Endothelial cell of umbilical vein (primary cell): ENCODE measurements around the gene HSPB1. TPM values are rescaled to one million over a fixed set of nuclear protein-coding genes. Genes with fewer than 3 reads are reported as not detected.
"Not testable (repeated sequence)": the region's sequence is repeated elsewhere in the genome, so short reads cannot be mapped to it uniquely, and the experiment has no call there.

Experiments used
- BruUV-seq: library from RNA; stranded (reverse); fragments of 400-500 nt; replicated peaks from 2 replicates; lab custom pipeline; 2021; lab: Mats Ljungman, UMichigan
- CTCF ChIA-PET: fragments of 300-600, 350-600 bp; sonication (Branson Sonifier 250); formaldehyde crosslinking; loops from one replicate; lab custom pipeline; 2021; ENCODE audit warnings: antibody characterized with exemption, inconsistent platforms; lab: Charles Lee
- POLR2A ChIA-PET: fragments of 300-600, 350-600 bp; sonication (Branson Sonifier 250); formaldehyde crosslinking; loops from one replicate; lab custom pipeline; 2021; ENCODE audit warnings: antibody characterized with exemption, inconsistent platforms; lab: Charles Lee
- DNase-seq: peaks from one replicate; pipeline ENCODE4 v3.0.0-alpha.2; 2011; ENCODE audit warnings: low read depth, low spot score
- FAIRE-seq: peaks from 2 replicates; lab custom pipeline; 2011; peaks lifted over from hg19 to GRCh38; lab: Jason Lieb, UNC
- H2AFZ ChIP-seq: 2 replicates; pipeline ENCODE4 v1.6.0; 2012; ENCODE audit warnings: low read depth, low read length, control low read depth, inconsistent platforms
- H3K27ac ChIP-seq: 2 replicates; pipeline ENCODE4 v1.5.1; 2011; ENCODE audit warnings: low read depth, mild to moderate bottlenecking, control low read depth, low read length, moderate library complexity; ENCODE audit not compliant: insufficient read depth
- H3K27me3 ChIP-seq, 2 experiments: 2 replicates each; pipeline versions ENCODE4 v1.6.0 to v1.6.1; 2011; ENCODE audit warnings: low read length in 2 of 2, mixed read lengths in 1 of 2; ENCODE audit not compliant: control insufficient read depth in 2 of 2, insufficient read depth in 2 of 2
- H3K36me3 ChIP-seq, 2 experiments: 2 replicates in 1 of 2; 3 replicates in 1 of 2; pipeline ENCODE4 v1.5.1; 2011; ENCODE audit warnings: low read length in 2 of 2, mild to moderate bottlenecking in 1 of 2, moderate library complexity in 1 of 2; ENCODE audit not compliant: control insufficient read depth in 2 of 2, insufficient read depth in 2 of 2; ENCODE audit errors: extremely low read depth in 1 of 2
- H3K4me1 ChIP-seq: 3 replicates; pipeline ENCODE4 v1.5.1; 2011; ENCODE audit warnings: mild to moderate bottlenecking, low read length; ENCODE audit not compliant: control insufficient read depth, insufficient read depth; ENCODE audit errors: extremely low read depth
- H3K4me2 ChIP-seq: 2 replicates; pipeline ENCODE4 v1.6.1; 2011; ENCODE audit warnings: low read length, control low read depth, mixed read lengths; ENCODE audit not compliant: insufficient read depth
- H3K4me3 ChIP-seq, 3 experiments: fragments of 200-600 bp in 1 of 3; sonication (generic), shearing (Covaris generic) in 1 of 3; replicated peaks in 1 of 3; 2 replicates each; pipeline ENCODE4 v1.5.1; 2011 to 2016; ENCODE audit warnings: control low read depth in 3 of 3, low read length in 3 of 3, mild to moderate bottlenecking in 2 of 3, inconsistent platforms in 1 of 3, low read depth in 1 of 3, moderate library complexity in 1 of 3; ENCODE audit not compliant: insufficient read depth in 1 of 3
- H3K79me2 ChIP-seq: 2 replicates; pipeline ENCODE4 v1.6.0; 2012; ENCODE audit warnings: low read length, inconsistent platforms; ENCODE audit not compliant: control insufficient read depth, insufficient read depth
- H3K9ac ChIP-seq: replicated peaks from 2 replicates; pipeline ENCODE3; 2011; ENCODE audit warnings: low read length, control low read depth; ENCODE audit not compliant: insufficient read depth; ENCODE audit errors: extremely low read depth
- H3K9me1 ChIP-seq: replicated peaks from 3 replicates; pipeline ENCODE4 v1.6.0; 2011; ENCODE audit warnings: mild to moderate bottlenecking, low read length; ENCODE audit not compliant: control insufficient read depth, insufficient read depth; ENCODE audit errors: extremely low read depth
- H3K9me3 ChIP-seq: replicated peaks from 2 replicates; pipeline ENCODE4 v1.5.1; 2012; ENCODE audit warnings: low read length, inconsistent platforms; ENCODE audit not compliant: control insufficient read depth, insufficient read depth
- H4K20me1 ChIP-seq: replicated peaks from 2 replicates; pipeline ENCODE3; 2011; ENCODE audit warnings: mild to moderate bottlenecking, low read length; ENCODE audit not compliant: control insufficient read depth, insufficient read depth; ENCODE audit errors: extremely low read depth
- EZH2 ChIP-seq: IDR thresholded peaks from 2 replicates; pipeline ENCODE4 v1.6.1; 2012; ENCODE audit warnings: borderline replicate concordance, low read depth, mild to moderate bottlenecking, moderate library complexity, low read length, inconsistent platforms; ENCODE audit not compliant: severe bottlenecking
- MYC ChIP-seq: IDR thresholded peaks from one replicate; pipeline ENCODE4 v1.6.1; 2011; ENCODE audit warnings: mild to moderate bottlenecking, low read depth, low read length
- POLR2AphosphoS5 ChIP-seq: IDR thresholded peaks from 2 replicates; pipeline ENCODE4 v1.6.1; 2012; ENCODE audit warnings: low read depth, mild to moderate bottlenecking, control low read depth, low read length, moderate library complexity; ENCODE audit not compliant: insufficient read depth
- dilution Hi-C: fragments of 300-500 bp; cut with MboI; formaldehyde crosslinking; loops from one replicate; pipeline ENCODE4 v1.15.0; 2019; ENCODE audit warnings: low sequenced_read_pairs; ENCODE audit not compliant: extremely low pct_ligation_motif_present
- intact Hi-C: fragments of 100-400 bp; cut with micrococcal nuclease; formaldehyde crosslinking; loops from one replicate; pipeline ENCODE4 v1.10.0; 2022
- polyA plus RNA-seq, 4 experiments: library from polyadenylated mRNA; depleted of rRNA in 3 of 4; stranded (reverse) in 3 of 4; unstranded in 1 of 4; fragments of >200 nt; gene quantifications; 2 replicates each; pipeline versions ENCODE4 v1.2.1 to v1.2.3, GENCODE V29; 2011 to 2012; ENCODE audit warnings: missing spikeins in 1 of 4
- total RNA-seq: library from RNA; stranded (reverse); gene quantifications from 2 replicates; pipeline ENCODE4 v1.2.3, GENCODE V29; 2021

HSPB1 gene
- total and polyA plus RNA-seq, 2 donors (not counting 3 experiments of a cell fraction or from before 2014, with no cell fraction given): 1,748 to 3,130 TPM

DNA sequence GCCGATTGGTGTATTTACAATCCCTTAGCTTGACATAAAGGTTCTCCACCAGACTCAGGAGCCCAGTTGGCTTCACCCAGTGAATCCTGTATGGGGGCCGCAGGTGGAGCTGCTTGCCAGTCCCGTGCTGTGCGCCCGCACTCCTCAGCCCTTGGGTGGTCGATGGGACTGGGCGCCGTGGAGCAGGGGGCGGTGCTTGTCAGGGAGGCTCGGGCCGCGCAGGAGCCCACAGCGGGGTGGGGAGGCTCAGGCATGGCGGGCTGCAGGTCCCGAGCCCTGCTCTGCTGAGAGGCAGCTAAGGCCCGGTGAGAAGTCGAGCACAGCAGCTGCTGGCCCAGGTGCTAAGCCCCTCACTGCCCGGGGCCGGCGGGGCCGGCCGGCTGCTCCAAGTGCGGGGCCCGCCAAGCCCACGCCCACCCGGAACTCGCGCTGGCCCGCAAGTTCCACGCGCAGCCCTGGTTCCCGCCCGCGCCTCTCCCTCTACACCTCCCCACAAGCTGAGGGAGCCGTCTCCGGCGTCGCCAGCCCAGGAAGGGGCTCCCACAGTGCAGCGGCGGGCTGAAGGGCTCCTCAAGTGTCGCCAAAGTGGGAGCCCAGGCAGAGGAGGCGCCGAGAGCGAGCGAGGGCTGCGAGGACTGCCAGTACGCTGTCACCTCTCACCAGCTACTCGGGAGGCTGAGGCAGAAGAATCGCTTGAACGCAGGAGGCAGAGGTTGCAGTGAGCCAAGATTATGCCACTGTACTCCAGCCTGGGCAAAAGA lies 7.0 kb downstream of the HSPB1 start:
- H3K4me1 ChIP-seq: peaks cover 15% of the 10 kb centered on the region
- H3K4me2 ChIP-seq, H2AFZ ChIP-seq, H3K27ac ChIP-seq, dilution Hi-C loops, BruUV-seq, H3K9ac ChIP-seq, DNase-seq, intact Hi-C loops, H3K9me3 ChIP-seq, POLR2A ChIA-PET, FAIRE-seq, H4K20me1 ChIP-seq, H3K9me1 ChIP-seq, H3K79me2 ChIP-seq, H3K27me3 ChIP-seq, H3K36me3 ChIP-seq, H3K4me3 ChIP-seq: not testable (repeated sequence)
- CTCF ChIA-PET: interaction anchor here (1.4 to 11.9 kb wide), 2 partner anchors 18 to 47 kb away, joined by 4 to 132 read pairs; no protein-coding TSS in a partner anchor

DNA sequence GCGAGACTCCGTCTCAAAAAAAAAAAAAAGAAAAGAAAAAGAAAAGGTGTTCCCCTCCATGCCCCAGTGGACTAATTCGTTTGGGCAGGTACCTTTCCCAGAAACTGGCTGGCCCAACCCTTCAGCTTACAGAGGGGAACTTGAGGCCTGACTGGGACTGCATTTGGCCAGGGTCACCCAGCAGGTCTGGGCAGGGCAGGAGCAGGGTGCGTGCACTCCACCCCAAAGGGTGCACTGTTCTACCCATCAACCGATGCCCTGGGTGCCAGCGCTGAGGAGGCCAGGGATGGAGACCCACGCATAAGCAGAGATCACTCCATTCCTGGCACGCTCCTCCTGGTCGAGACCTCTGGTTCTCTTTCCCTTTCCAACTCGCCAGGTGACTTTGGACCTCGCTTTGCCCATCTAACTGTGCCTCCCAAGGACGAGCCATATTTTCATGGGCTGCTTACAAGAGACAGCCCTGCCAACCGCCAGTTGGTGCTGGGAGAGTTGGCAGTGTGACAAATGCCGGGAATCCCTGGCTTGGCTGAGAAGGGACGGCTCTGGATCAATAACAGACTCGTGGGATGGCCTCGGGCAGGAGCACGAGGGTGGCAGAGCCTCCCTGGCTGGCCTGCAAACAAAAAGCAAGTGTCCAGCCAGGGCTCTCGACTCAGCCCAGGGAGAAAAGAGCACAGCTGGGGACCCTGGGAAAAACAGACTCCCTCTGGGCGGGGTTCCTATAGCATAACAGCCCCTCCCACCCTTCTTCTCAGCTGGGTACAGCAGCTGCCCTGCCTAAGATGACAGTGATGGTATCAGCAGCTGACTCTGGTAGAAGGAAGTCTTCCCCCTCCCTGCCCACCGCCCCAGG lies 7.9 kb downstream of the HSPB1 start:
- ChIA-PET CTCF (interaction anchor here (1.0 to 11.9 kb wide), 4 partner anchors 15 to 132 kb away, joined by 3 to 132 read pairs (median 34); no protein-coding TSS in a partner anchor), POLR2A (no interaction called here)
- DNase-seq (peak; percentile 53), FAIRE-seq (peak; percentile 69)
- Histone ChIP-seq H3K27ac (no peak overlapping the region), H3K9ac (no peak overlapping the region), H3K36me3 (no peaks in the 10 kb centered on the region), H3K4me2 (no peak overlapping the region), H2AFZ (peak overlapping the region; percentile 9), H3K9me1 (no peaks in the 10 kb centered on the region), H3K9me3 (no peaks in the 10 kb centered on the region), H3K79me2 (no peaks in the 10 kb centered on the region), H3K4me3 (no peak overlapping the region), H3K4me1 (peaks cover 12% of the 10 kb centered on the region), H3K27me3 (no peaks in the 10 kb centered on the region), H4K20me1 (no peaks in the 10 kb centered on the region)
- intact Hi-C loops (no loop called here), dilution Hi-C loops (no loop called here)
- TF ChIP-seq POLR2AphosphoS5 (no peak), EZH2 (no peak), MYC (no peak)
- BruUV-seq: no TSS peak

DNA sequence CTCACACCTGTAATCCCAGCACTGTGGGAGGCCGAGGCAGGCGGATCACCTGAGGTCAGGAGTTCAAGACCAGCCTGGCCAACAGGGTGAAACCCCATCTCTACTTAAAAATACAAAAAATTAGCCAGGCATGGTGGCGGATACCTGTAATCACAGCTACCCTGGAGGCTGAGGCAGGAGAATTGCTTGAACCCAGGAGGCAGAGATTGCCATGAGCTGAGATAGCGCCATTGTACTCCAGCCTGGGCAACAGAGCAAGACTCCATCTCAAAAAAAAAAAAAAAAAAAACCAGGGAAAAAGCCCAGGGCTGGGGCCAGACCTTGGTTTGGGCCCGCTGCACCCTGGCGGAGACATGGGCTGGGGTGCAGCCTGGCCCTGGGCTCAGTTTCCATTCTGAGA lies 9.4 kb downstream of the HSPB1 start:
- H3K4me2 ChIP-seq, H3K27ac ChIP-seq, DNase-seq, H3K9me3 ChIP-seq, H3K79me2 ChIP-seq, H3K4me3 ChIP-seq, H3K4me1 ChIP-seq, H4K20me1 ChIP-seq, intact Hi-C loops, H3K36me3 ChIP-seq, H3K27me3 ChIP-seq, H3K9me1 ChIP-seq, POLR2A ChIA-PET, H2AFZ ChIP-seq, H3K9ac ChIP-seq, FAIRE-seq, BruUV-seq, dilution Hi-C loops: not testable (repeated sequence)
- CTCF ChIA-PET: interaction anchor here (1.6 to 11.9 kb wide), 3 partner anchors 20 to 134 kb away, joined by 7 to 132 read pairs (median 61); no protein-coding TSS in a partner anchor
